Breast epithelium (tissue), 3 donors: ENCODE measurements around the gene PSMG1.

Source experiments
- CTCF ChIP-seq, 3 donors: fragments of 450-650 bp; IDR thresholded peaks; one replicate each; pipeline ENCODE4 v1.5.1; 2016 to 2017; ENCODE audit warnings: antibody characterized with exemption in 3 of 3, mild to moderate bottlenecking in 3 of 3, moderate library complexity in 3 of 3
- POLR2A ChIP-seq: fragments of 450-650 bp; IDR thresholded peaks from one replicate; pipeline ENCODE4 v1.6.1; 2016; ENCODE audit warnings: antibody characterized with exemption, mild to moderate bottlenecking, moderate library complexity

DNA sequence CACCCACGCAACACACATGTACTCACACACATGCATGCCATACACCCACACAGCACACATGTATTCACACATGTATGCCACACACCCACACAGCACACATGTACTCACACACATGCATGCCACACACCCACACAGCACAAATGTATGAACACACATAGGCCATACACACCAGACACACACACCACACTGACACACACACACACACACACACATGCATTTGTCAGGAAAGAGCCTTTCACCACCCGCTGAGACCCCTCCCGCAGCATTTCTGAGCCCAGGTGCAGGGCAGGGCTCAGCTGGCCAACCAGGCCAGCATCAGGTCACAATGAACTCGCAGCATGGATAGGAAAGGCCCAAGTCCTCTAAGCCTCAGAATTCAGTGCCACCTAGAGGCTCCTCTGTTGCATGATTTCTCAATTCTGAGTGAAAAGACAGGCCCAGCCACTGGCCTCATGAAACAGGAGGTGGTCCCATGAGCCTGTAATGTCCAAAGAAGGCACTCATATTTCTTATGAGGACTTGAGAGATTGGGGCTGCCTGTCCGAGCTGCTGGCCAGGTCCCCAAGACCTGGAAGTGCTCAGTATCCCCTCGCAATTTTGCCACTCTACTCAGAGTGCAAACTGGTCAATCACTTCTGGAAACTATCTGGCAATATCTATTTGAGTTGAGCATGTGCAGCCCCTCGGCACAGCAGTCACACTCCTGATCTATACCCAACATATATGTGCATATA lies 57.3 kb downstream of the PSMG1 start:
- peak; percentile 17 to 60 (median 50) for TF ChIP-seq CTCF (IDR thresholded peaks at IDR 0.05)
- no peak for TF ChIP-seq POLR2A
